Fibroblast of lung (primary cell): ENCODE data around the gene TMEM140. TPM values are rescaled to one million over a fixed set of nuclear protein-coding genes. Genes with fewer than 3 reads are reported as not detected.

Experiments
- DNase-seq, 2 donors: peaks; one replicate each; pipeline versions ENCODE4 v3.0.0 to v3.0.0-alpha.2; 2010; ENCODE audit warnings: low read depth in 2 of 2
- H2AFZ ChIP-seq: 2 replicates; pipeline ENCODE4 v1.5.1; 2012; ENCODE audit warnings: low read length, control low read depth, inconsistent platforms
- H3K27ac ChIP-seq: 2 replicates; pipeline ENCODE4 v1.5.1; 2011; ENCODE audit warnings: low read length, control low read depth; ENCODE audit not compliant: insufficient read depth
- H3K27me3 ChIP-seq: 2 replicates; pipeline ENCODE4 v1.5.1; 2011; ENCODE audit warnings: mild to moderate bottlenecking, low read length; ENCODE audit not compliant: control insufficient read depth, insufficient read depth
- H3K36me3 ChIP-seq: 2 replicates; pipeline ENCODE4 v1.5.1; 2011; ENCODE audit warnings: low read length; ENCODE audit not compliant: control insufficient read depth, insufficient read depth
- H3K4me1 ChIP-seq: 2 replicates; pipeline ENCODE4 v1.5.1; 2011; ENCODE audit warnings: low read length; ENCODE audit not compliant: control insufficient read depth, insufficient read depth; ENCODE audit errors: extremely low read depth
- H3K4me2 ChIP-seq: 2 replicates; pipeline ENCODE4 v1.5.1; 2011; ENCODE audit warnings: low read length, control low read depth; ENCODE audit not compliant: insufficient read depth; ENCODE audit errors: extremely low read depth
- H3K4me3 ChIP-seq, 4 experiments: fragments of 200-600 bp in 1 of 4; sonication (generic) in 1 of 4; replicated peaks in 1 of 4; 2 replicates each; pipeline ENCODE4 v1.5.1; 2011 to 2016; ENCODE audit warnings: low read length in 4 of 4, low read depth in 3 of 4, mild to moderate bottlenecking in 3 of 4, control low read depth in 2 of 4, inconsistent platforms in 1 of 4, mixed read lengths in 1 of 4; ENCODE audit not compliant: insufficient read depth in 1 of 4; ENCODE audit errors: control extremely low read depth in 1 of 4
- H3K79me2 ChIP-seq: 2 replicates; pipeline ENCODE4 v1.5.1; 2012; ENCODE audit warnings: mild to moderate bottlenecking, low read length, inconsistent platforms; ENCODE audit not compliant: control insufficient read depth, insufficient read depth
- H3K9ac ChIP-seq: 2 replicates; pipeline ENCODE4 v1.5.1; 2011; ENCODE audit warnings: mild to moderate bottlenecking, low read length, control low read depth; ENCODE audit not compliant: insufficient read depth
- H3K9me3 ChIP-seq: 2 replicates; pipeline ENCODE4 v1.5.1; 2012; ENCODE audit warnings: low read depth, low read length; ENCODE audit not compliant: control insufficient read depth, insufficient read depth
- H4K20me1 ChIP-seq: 2 replicates; pipeline ENCODE4 v1.5.1; 2011; ENCODE audit warnings: low read length; ENCODE audit not compliant: control insufficient read depth, insufficient read depth; ENCODE audit errors: extremely low read depth
- EZH2 ChIP-seq: IDR thresholded peaks from 2 replicates; pipeline ENCODE4 v1.5.1; 2012; ENCODE audit warnings: low read length, control low read depth, mild to moderate bottlenecking; ENCODE audit errors: missing control alignments
- polyA plus RNA-seq, 2 donors: library from polyadenylated mRNA; depleted of rRNA in 1 of 2; stranded (reverse) in 1 of 2; unstranded in 1 of 2; fragments of >200 nt; gene quantifications; 2 replicates each; pipeline ENCODE4 v1.2.1, GENCODE V29; 2011 to 2012; ENCODE audit warnings: missing spikeins in 1 of 2
- total RNA-seq: library from RNA; depleted of rRNA; stranded (reverse); fragments of >200 nt; gene quantifications from 2 replicates; pipeline ENCODE4 v1.2.1, GENCODE V29; 2014
- TF ChIP-seq, protein P1 (sequence below), 2 donors: IDR thresholded peaks in 1 of 2; conservative IDR thresholded peaks in 1 of 2; 1 replicate in 1 of 2; 2 replicates in 1 of 2; pipeline ENCODE4 v1.5.1; 2011 to 2012; ENCODE audit warnings: low read length in 2 of 2, control low read depth in 1 of 2, inconsistent platforms in 1 of 2, low read depth in 1 of 2, mild to moderate bottlenecking in 1 of 2

TMEM140 gene
- total and polyA plus RNA-seq, 2 donors (not counting 1 experiment from before 2014, with no cell fraction given) = 8.7 to 29.7 TPM

DNA sequence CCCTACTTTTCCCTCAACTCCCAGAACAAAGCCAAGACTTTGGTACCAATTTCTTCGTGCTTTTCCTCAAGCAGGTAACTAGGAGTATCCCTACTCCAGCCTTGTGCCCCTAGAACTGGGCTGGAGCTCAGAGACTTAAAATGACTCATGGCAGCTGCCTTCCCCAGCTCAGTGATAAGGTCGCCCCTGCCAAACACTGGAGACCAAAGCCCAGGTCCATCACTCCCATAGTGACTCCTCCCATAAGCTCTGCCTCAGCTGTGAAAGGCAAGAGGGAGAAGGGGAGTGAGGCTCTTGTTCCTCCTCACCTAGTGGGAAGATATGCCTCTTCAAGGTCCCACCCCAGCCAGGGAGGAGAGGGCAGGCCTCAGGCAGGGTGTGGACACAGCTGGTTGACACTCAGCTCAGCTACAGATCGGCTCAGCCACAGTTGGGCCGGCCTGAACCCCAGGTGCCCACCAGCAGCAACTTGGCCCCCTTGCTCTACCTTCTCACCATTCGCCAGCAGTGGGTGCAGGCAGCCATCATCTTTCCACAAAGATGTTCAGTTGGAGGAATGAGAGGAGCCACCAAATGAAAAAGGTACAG, 36.5 kb downstream of the TMEM140 start:
- Histone ChIP-seq H4K20me1 (no peaks in the 10 kb centered on the region), H3K9ac (no peak overlapping the region)

DNA sequence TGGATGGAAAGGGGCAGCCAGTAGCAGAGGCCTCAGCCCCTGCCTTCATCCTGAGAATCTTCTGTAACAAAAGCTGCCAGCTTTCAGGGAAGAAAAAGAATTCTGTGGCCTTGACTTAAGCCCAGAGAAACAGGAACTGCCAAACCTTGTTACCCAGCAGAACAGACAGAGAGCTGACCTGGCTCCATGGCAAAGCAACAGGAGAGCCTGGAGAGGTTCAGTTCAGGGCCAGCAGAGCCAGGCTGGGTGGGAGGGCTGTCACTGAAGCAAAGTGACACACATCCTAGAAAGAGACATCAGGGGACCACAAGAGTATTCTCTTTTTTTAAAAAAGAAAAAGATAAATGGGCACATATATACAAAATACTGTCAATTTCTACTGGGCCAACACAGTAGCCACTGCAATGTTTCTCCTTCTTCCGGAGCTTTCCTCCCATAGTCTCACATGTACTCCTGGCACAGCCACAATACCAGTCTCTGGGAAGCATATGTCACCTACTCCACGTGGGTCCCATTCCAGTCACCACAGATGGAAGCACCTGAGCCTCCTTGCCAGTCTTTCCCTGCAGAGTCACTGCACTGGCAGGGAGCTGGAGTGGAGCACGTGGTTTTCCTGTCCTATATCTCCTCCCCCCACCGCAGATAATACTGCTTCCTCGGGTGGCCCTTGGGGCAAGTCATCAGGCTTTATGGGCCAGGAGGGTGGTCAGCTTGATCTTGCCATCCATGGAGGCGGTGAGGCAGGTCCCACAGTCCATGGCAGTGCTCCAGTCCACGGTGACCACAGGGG, 37.8 kb downstream of the TMEM140 start:
- TF ChIP-seq, protein P1, sequence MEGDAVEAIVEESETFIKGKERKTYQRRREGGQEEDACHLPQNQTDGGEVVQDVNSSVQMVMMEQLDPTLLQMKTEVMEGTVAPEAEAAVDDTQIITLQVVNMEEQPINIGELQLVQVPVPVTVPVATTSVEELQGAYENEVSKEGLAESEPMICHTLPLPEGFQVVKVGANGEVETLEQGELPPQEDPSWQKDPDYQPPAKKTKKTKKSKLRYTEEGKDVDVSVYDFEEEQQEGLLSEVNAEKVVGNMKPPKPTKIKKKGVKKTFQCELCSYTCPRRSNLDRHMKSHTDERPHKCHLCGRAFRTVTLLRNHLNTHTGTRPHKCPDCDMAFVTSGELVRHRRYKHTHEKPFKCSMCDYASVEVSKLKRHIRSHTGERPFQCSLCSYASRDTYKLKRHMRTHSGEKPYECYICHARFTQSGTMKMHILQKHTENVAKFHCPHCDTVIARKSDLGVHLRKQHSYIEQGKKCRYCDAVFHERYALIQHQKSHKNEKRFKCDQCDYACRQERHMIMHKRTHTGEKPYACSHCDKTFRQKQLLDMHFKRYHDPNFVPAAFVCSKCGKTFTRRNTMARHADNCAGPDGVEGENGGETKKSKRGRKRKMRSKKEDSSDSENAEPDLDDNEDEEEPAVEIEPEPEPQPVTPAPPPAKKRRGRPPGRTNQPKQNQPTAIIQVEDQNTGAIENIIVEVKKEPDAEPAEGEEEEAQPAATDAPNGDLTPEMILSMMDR (conservative IDR thresholded peaks at IDR 0.05 in 1 of 2, IDR thresholded peaks at IDR 0.05 in 1 of 2; ENCODE audit: low read depth in 1 of 2, low read length in 2 of 2) = no peak
- no peak for TF ChIP-seq EZH2
- Histone ChIP-seq H3K79me2 (no peaks in the 10 kb centered on the region), H3K4me3 (no peak overlapping the region), H3K27ac (no peak overlapping the region), H3K27me3 (no peaks in the 10 kb centered on the region), H2AFZ (no peak overlapping the region), H4K20me1 (no peaks in the 10 kb centered on the region), H3K4me2 (no peak overlapping the region), H3K9ac (no peak overlapping the region), H3K36me3 (peaks cover 18% of the 10 kb centered on the region), H3K9me3 (peaks cover 2% of the 10 kb centered on the region), H3K4me1 (no peaks in the 10 kb centered on the region)
- no peak for DNase-seq

More for the DNA sequence above, 36.5 kb downstream of the TMEM140 start:
- DNase-seq = no peak
- no peak overlapping the region for H3K27ac ChIP-seq
- no peaks in the 10 kb centered on the region for H3K27me3 ChIP-seq
- peaks cover 2% of the 10 kb centered on the region for H3K9me3 ChIP-seq
- peaks cover 18% of the 10 kb centered on the region for H3K36me3 ChIP-seq
- no peak overlapping the region for H2AFZ ChIP-seq
- no peaks in the 10 kb centered on the region for H3K79me2 ChIP-seq
- no peak overlapping the region for H3K4me3 ChIP-seq
- no peak overlapping the region for H3K4me2 ChIP-seq
- TF ChIP-seq, protein P1 (conservative IDR thresholded peaks at IDR 0.05 in 1 of 2, IDR thresholded peaks at IDR 0.05 in 1 of 2; ENCODE audit: low read depth in 1 of 2, low read length in 2 of 2) = no peak
- TF ChIP-seq EZH2 = no peak
- H3K4me1 ChIP-seq = no peaks in the 10 kb centered on the region

DNA sequence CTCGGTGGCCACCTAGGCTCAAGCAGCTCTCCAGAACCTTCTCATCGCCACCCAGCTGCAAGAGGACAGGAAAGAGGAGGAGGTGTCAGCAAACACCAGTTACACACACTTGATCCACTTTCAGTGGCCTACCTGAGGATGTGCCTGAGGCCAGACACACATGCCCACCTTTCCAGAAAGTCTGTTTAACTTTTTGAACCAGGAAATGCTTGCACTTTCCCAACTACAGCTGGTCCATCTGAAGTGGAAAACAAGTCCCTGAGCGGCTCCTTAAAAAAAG, 38.3 kb downstream of the TMEM140 start:
- H3K27me3 ChIP-seq = no peaks in the 10 kb centered on the region
- H3K9ac ChIP-seq = no peak overlapping the region
- no peak overlapping the region for H3K4me3 ChIP-seq
- DNase-seq = no peak
- H3K4me1 ChIP-seq = no peaks in the 10 kb centered on the region
- H3K9me3 ChIP-seq = peaks cover 2% of the 10 kb centered on the region
- H3K36me3 ChIP-seq = peaks cover 18% of the 10 kb centered on the region
- H2AFZ ChIP-seq = no peak overlapping the region
- H3K79me2 ChIP-seq = no peaks in the 10 kb centered on the region
- no peak overlapping the region for H3K4me2 ChIP-seq
- H4K20me1 ChIP-seq = no peaks in the 10 kb centered on the region
- TF ChIP-seq, protein P1 (conservative IDR thresholded peaks at IDR 0.05 in 1 of 2, IDR thresholded peaks at IDR 0.05 in 1 of 2; ENCODE audit: low read depth in 1 of 2, low read length in 2 of 2) = no peak
- no peak for TF ChIP-seq EZH2
- no peak overlapping the region for H3K27ac ChIP-seq
